Nucleus accumbens (tissue), 56 donors: ENCODE data around the gene CMA1.
"Not testable (repeated sequence)": the region's sequence is repeated elsewhere in the genome, so short reads cannot be mapped to it uniquely, and the experiment has no call there.

ENCODE experiments used
- DNase-seq, 56 donors: peaks; one replicate each; lab custom pipeline; 2025; lab: John Stamatoyannopoulos, UW

The CMA1 gene

DNA sequence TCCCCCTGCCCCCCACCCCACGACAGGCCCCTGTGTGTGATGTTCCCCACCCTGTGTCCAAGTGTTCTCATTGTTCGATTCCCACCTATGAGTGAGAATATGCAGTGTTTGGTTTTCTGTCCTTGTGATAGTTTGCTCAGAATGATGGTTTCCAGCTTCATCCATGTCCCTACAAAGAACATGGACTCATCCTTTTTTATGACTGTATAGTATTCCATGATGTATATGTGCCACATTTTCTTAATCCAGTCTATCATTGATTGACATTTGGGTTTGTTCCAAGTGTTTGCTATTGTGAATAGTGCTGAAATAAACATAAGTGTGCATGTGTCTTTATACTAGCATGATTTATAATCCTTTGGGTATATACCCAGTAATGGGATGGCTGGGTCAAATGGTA lies 37.6 kb downstream of the CMA1 start:
- DNase-seq: not testable (repeated sequence)

DNA sequence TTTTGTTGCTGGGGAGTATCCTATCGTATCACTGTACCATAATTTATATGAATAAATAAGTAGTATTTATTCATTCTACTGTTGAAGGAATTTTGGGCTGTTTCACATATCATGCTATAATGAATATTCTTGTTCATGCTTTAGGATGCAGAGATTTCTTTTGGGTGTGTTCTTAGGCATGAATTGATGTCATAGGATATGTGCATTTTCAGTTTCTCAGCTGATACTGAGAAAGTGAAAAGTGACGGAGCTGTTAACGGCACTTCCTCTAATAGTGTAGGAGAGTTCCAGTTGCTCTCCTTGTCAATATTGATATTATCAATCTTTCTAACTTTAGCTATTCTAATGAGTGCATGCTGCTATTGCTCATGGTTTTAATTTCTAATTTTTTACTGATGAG lies 42.3 kb downstream of the CMA1 start:
- DNase-seq: no peak

DNA sequence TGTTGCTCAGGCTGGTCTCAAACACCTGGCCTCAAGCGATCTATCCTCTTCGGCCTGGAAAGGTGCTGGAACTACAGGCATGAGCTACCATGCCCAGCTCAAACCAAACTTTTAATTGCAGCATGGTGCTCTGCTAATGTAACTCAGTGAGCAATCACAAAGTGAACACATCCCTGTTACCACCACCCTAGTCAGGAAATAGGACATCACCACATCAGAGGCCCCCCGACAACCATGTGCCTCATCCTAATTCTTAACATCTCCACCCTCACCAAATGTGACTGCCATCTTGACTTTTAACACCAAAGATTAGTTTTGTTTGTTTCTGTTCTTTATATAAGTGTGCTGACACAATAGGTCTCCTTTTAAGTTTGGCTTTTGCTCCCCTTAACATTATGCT lies 42.7 kb downstream of the CMA1 start:
- DNase-seq: no peak

DNA sequence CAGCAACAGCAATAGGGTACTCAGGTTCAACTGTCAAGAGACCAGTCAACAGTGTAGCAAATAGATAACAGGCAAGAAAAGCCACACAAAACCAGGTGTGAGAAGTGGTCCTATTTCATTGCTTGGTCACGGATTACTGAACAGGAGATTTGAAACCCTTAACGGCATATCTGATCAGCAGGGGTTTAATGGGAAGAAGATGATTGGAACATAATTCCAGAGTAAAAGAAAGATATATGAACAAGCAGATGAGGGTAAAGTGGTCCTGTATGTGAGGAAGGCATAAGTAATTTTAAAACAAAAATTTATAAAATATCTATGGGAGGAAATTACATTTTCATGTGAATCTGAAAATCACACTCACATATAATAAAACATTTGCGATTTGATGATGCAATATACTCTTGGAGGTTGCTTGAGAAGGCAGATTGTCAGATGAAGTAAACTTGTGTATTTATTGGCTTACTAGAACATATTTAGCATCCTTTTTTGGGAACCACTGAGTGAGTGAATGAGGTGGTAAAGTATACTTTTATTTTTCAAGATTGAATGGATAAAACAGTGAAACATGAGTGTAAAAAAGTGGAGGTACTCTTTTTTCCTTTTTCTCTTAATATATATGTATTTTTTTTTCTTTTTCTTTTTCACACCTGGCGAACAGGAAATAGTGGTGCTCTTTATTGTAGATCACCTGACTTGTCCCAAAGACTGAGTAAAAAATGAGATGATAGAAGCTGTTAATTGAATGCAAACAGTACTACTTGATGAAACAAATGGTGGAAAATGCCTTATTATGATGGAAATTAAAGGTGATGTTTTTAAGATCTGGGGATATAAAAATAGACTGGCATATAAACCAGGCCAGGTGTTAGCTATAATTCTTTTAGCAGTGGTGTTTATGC lies 43.9 kb downstream of the CMA1 start:
- no peak for DNase-seq

DNA sequence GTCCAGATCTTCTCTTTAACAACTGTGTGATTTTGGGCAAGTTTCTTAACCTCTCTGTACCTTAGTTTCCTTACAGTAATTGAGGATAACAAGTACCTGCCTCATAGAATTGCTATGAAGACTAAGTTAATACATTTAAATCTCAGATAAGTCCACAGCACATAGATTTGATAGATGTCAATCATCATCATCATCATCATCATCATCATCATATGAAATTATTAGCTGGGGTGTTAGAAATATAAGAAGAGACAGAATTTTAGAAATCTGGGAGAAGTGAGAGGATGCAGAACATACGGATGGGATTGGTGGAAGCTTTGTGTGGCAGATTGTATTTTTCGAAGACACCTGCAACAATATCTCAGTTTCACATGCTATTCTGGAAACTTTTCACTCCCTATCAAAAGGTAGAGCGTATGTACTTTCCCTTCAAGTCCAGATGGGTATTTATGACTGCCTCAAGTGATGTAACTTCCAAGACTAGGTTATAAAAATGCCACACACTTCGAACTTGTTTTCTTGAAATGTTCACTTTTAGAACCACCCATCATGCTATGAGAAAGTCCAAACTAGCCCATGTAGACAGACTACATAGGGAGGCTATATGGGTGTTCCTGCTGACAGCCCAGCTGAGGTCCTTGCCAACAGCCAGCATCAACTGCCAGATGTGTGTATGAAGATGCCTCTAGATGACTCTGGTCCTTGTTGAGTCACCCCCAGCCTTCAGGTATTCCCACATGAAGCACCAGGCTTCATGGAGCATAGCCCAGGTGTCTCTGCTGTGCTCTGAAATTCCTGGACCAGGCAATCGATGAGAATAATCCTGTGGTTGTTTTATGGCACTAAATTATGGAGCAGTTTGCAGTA lies 44.8 kb downstream of the CMA1 start:
- no peak for DNase-seq

DNA sequence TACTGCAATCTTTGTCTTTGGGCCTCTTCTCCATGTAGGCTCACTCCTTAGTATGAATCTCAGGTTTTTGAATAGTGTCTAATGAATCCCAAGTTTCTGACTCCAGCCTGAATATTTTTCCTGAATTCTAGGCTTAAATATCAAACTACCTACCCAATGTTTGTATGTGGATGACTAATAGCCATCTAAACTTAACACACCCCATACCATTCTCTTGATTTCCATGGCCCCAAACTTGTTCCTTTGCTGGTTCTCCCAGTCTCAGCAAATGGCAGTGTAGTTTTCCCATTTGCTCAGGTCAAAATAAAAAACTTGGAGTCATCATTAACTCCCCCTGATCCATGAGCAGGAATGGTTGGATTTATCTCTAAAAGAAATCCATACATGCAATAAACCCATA lies 46.7 kb downstream of the CMA1 start:
- DNase-seq: no peak

DNA sequence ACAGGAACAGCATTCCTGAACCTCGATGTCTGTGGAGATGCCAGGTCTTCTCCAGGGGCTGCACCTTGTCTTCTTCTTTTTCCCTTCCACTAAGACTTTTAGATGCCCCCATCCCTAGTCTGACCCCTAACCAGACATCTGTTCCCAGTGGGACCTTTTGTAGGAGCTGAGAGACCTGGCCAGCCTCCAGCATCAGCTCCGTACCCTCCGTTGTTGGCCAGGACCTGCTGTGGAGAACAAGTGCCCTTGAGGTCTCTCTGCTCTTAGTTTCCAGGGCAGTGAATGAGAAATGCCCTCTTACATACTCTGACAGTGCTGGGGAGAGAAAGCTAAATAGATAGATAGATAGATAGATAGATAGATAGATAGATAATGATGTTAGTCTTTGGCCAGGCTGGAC lies 48.7 kb downstream of the CMA1 start:
- no peak for DNase-seq

DNA sequence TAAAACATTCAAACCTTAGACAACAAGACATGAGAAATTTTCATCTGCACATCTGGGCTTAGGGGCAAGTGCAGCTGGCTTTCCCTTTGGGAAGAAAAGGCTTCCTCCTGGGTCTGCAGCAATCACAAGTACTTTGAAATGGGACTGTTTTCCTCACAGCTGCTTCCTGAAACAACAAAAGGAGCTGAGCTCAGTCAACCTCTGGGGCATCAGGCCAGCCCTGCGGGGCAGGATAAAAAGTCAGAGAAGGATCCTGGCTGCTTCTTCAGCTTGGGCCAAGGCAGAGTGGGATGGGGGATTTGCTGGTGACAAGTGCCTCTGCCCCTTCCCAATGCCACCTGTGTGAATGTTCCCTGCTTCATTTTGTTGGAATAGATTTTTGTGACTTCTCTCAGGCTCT lies 49.3 kb downstream of the CMA1 start:
- DNase-seq: no peak

DNA sequence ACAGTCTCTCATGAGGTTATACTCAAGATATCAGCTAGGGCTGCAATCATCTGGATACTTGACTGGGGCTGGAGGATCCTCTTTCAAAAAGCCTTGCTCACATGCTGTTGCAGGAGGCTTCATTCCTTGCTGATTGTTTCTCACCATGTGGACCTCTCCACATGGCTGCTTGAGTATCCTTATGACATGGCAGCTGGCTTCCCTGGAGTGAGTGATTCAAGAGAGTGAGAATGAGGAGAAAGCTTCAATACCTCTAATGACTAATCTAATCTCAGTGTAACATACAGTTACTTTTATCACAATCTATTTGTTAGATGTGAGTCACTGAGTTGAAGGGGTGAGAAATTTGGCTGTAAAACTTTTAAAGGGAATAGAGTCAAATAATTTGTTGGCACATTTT lies 51.1 kb downstream of the CMA1 start:
- DNase-seq: no peak
